ENCODE results near the gene ZAP70.

ZAP70 gene

GRCh38 chr2:97747716-97748115 is 34.3 kb downstream of the ZAP70 start:
- DNase-seq (ENCODE audit: low read depth in 2 of 3, low spot score in 2 of 3): no peak

- DNase-seq (ENCODE audit: low read depth in 2 of 3, low spot score in 2 of 3): no peak
Measured at GRCh38 chr2:97749581-97749980, 36.2 kb downstream of the ZAP70 start.

GRCh38 chr2:97750017-97750416 is 36.6 kb downstream of the ZAP70 start:
- DNase-seq (ENCODE audit: low read depth in 2 of 3, low spot score in 2 of 3): no peak

GRCh38 chr2:97751752-97752151 is 38.4 kb downstream of the ZAP70 start:
- no peak for DNase-seq (ENCODE audit: low read depth in 2 of 3, low spot score in 2 of 3)

- DNase-seq (ENCODE audit: low read depth in 2 of 3, low spot score in 2 of 3): no peak
Measured at GRCh38 chr2:97752342-97753334, 39.3 kb downstream of the ZAP70 start.

GRCh38 chr2:97754690-97755346 is 41.4 kb downstream of the ZAP70 start:
- no peak for DNase-seq (ENCODE audit: low read depth in 2 of 3, low spot score in 2 of 3)

- no peak for DNase-seq (ENCODE audit: low read depth in 2 of 3, low spot score in 2 of 3)
Measured at GRCh38 chr2:97755491-97755890, 42.1 kb downstream of the ZAP70 start.

- no peak for DNase-seq (ENCODE audit: low read depth in 2 of 3, low spot score in 2 of 3)
Measured at GRCh38 chr2:97757062-97757461, 43.7 kb downstream of the ZAP70 start.

- no peak for DNase-seq (ENCODE audit: low read depth in 2 of 3, low spot score in 2 of 3)
Measured at GRCh38 chr2:97758131-97758705, 44.8 kb downstream of the ZAP70 start.

- no peak for DNase-seq (ENCODE audit: low read depth in 2 of 3, low spot score in 2 of 3)
Measured at GRCh38 chr2:97759727-97760407, 46.5 kb downstream of the ZAP70 start.

- DNase-seq (ENCODE audit: low read depth in 2 of 3, low spot score in 2 of 3): no peak
Measured at GRCh38 chr2:97760480-97761049, 47.2 kb downstream of the ZAP70 start.

GRCh38 chr2:97761192-97761591 is 47.8 kb downstream of the ZAP70 start:
- DNase-seq (ENCODE audit: low read depth in 2 of 3, low spot score in 2 of 3): no peak

- DNase-seq (ENCODE audit: low read depth in 2 of 3, low spot score in 2 of 3): no peak
Measured at GRCh38 chr2:97763176-97763845, 49.9 kb downstream of the ZAP70 start.

- DNase-seq (ENCODE audit: low read depth in 2 of 3, low spot score in 2 of 3): no peak
Measured at GRCh38 chr2:97764559-97765263, 51.3 kb downstream of the ZAP70 start.

GRCh38 chr2:97765933-97766332 is 52.6 kb downstream of the ZAP70 start:
- no peak for DNase-seq (ENCODE audit: low read depth in 2 of 3, low spot score in 2 of 3)

- no peak for DNase-seq (ENCODE audit: low read depth in 2 of 3, low spot score in 2 of 3)
Measured at GRCh38 chr2:97766567-97766966, 53.2 kb downstream of the ZAP70 start.

GRCh38 chr2:97769308-97769707 is 55.9 kb downstream of the ZAP70 start:
- DNase-seq (ENCODE audit: low read depth in 2 of 3, low spot score in 2 of 3): no peak

- no peak for DNase-seq (ENCODE audit: low read depth in 2 of 3, low spot score in 2 of 3)
Measured at GRCh38 chr2:97769711-97770110, 56.3 kb downstream of the ZAP70 start.

- DNase-seq (ENCODE audit: low read depth in 2 of 3, low spot score in 2 of 3): no peak
Measured at GRCh38 chr2:97770445-97770844, 57.1 kb downstream of the ZAP70 start.

GRCh38 chr2:97774425-97774824 is 61.0 kb downstream of the ZAP70 start:
- DNase-seq (ENCODE audit: low read depth in 2 of 3, low spot score in 2 of 3): no peak

All from activated CD8-positive, alpha-beta memory T cell treated with anti-CD3 and anti-CD28 coated beads for 48 hours (primary cell).